ENCODE data around the gene STRIP2. TPM values are rescaled to one million over a fixed set of nuclear protein-coding genes. Genes with fewer than 3 reads are reported as not detected.

Gene STRIP2
- total RNA-seq, 5 donors from 2014 or later (not counting 1 experiment from before 2014, with no cell fraction given): 0.39 to 0.47 (median 0.42) TPM

GRCh38 chr7:129466796-129467195 lies 32.6 kb downstream of the STRIP2 start:
- WGBS (ENCODE audit: insufficient coverage): no CpG with 5 or more reads among the region's 3 CpGs

GRCh38 chr7:129468087-129468486 lies 33.9 kb downstream of the STRIP2 start:
- Mint-ChIP-seq H3K4me1 (no peaks in the 10 kb centered on the region), H3K36me3 (no peaks in the 10 kb centered on the region), H3K4me3 (no peak overlapping the region), H3K27ac (no peak overlapping the region), H3K9me3 (no peaks in the 10 kb centered on the region), H3K27me3 (no peaks in the 10 kb centered on the region)
- DNase-seq (no peak), ATAC-seq (replicated peaks in 1 of 4) (no peak)
- ChIA-PET CTCF (interaction anchor here in 1 of 2 donors (1.7 to 5.9 kb wide), 2 partner anchors 99 to 125 kb away, joined by 5 to 68 read pairs; no protein-coding TSS in a partner anchor), POLR2A (no interaction called here)
- no peaks in the 10 kb centered on the region for H3K9me3 ChIP-seq
- no peaks in the 10 kb centered on the region for H3K4me1 ChIP-seq (ENCODE audit: control insufficient read depth in 1 of 2, extremely low read depth in 1 of 2, insufficient read depth in 2 of 2, low read length in 2 of 2)
- no peaks in the 10 kb centered on the region for H3K36me3 ChIP-seq (ENCODE audit: control insufficient read depth in 2 of 2, extremely low read depth in 1 of 2, insufficient read depth in 1 of 2, low read length in 1 of 2)
- WGBS (ENCODE audit: insufficient coverage): no CpG with 5 or more reads among the region's 1 CpG
- H3K27me3 ChIP-seq (replicated peaks in 1 of 2; ENCODE audit: control insufficient read depth in 2 of 2, extremely low read depth in 1 of 2, insufficient read depth in 2 of 2, low read length in 1 of 2): no peaks in the 10 kb centered on the region
- H3K4me3 ChIP-seq (ENCODE audit: control insufficient read depth in 1 of 2, extremely low read depth in 1 of 2, low read length in 1 of 2): no peak overlapping the region
- no peak overlapping the region for H3K27ac ChIP-seq (ENCODE audit: low read length)

More at GRCh38 chr7:129466796-129467195, 32.6 kb downstream of the STRIP2 start:
- ChIA-PET CTCF (no interaction called here), POLR2A (no interaction called here)
- H3K4me1 Mint-ChIP-seq: no peaks in the 10 kb centered on the region
- no peaks in the 10 kb centered on the region for H3K36me3 Mint-ChIP-seq
- H3K27me3 ChIP-seq (replicated peaks in 1 of 2; ENCODE audit: control insufficient read depth in 2 of 2, extremely low read depth in 1 of 2, insufficient read depth in 2 of 2, low read length in 1 of 2): no peaks in the 10 kb centered on the region
- no peaks in the 10 kb centered on the region for H3K4me1 ChIP-seq (ENCODE audit: control insufficient read depth in 1 of 2, extremely low read depth in 1 of 2, insufficient read depth in 2 of 2, low read length in 2 of 2)
- no peak overlapping the region for H3K27ac ChIP-seq (ENCODE audit: low read length)
- H3K27me3 Mint-ChIP-seq: no peaks in the 10 kb centered on the region
- no peak overlapping the region for H3K4me3 ChIP-seq (ENCODE audit: control insufficient read depth in 1 of 2, extremely low read depth in 1 of 2, low read length in 1 of 2)
- DNase-seq: no peak
- ATAC-seq (replicated peaks in 1 of 4): no peak
- H3K27ac Mint-ChIP-seq: no peak overlapping the region
- no peaks in the 10 kb centered on the region for H3K9me3 Mint-ChIP-seq
- no peaks in the 10 kb centered on the region for H3K36me3 ChIP-seq (ENCODE audit: control insufficient read depth in 2 of 2, extremely low read depth in 1 of 2, insufficient read depth in 1 of 2, low read length in 1 of 2)
- H3K9me3 ChIP-seq: no peaks in the 10 kb centered on the region
- no peak overlapping the region for H3K4me3 Mint-ChIP-seq

GRCh38 chr7:129468547-129468946 lies 34.3 kb downstream of the STRIP2 start:
- Mint-ChIP-seq H3K36me3 (no peaks in the 10 kb centered on the region), H3K27ac (no peak overlapping the region), H3K4me3 (no peak overlapping the region), H3K4me1 (no peaks in the 10 kb centered on the region), H3K9me3 (no peaks in the 10 kb centered on the region), H3K27me3 (no peaks in the 10 kb centered on the region)
- no peaks in the 10 kb centered on the region for H3K4me1 ChIP-seq (ENCODE audit: control insufficient read depth in 1 of 2, extremely low read depth in 1 of 2, insufficient read depth in 2 of 2, low read length in 2 of 2)
- WGBS (ENCODE audit: insufficient coverage): 84% methylated on average over 3 of the region's 4 CpGs
- no peaks in the 10 kb centered on the region for H3K27me3 ChIP-seq (replicated peaks in 1 of 2; ENCODE audit: control insufficient read depth in 2 of 2, extremely low read depth in 1 of 2, insufficient read depth in 2 of 2, low read length in 1 of 2)
- CTCF ChIA-PET: interaction anchor here in 1 of 2 donors (0.6 to 5.9 kb wide), 3 partner anchors 95 to 126 kb away, joined by 3 to 68 read pairs (median 5); no protein-coding TSS in a partner anchor
- POLR2A ChIA-PET: no interaction called here
- H3K4me3 ChIP-seq (ENCODE audit: control insufficient read depth in 1 of 2, extremely low read depth in 1 of 2, low read length in 1 of 2): no peak overlapping the region
- H3K36me3 ChIP-seq (ENCODE audit: control insufficient read depth in 2 of 2, extremely low read depth in 1 of 2, insufficient read depth in 1 of 2, low read length in 1 of 2): no peaks in the 10 kb centered on the region
- no peak overlapping the region for H3K27ac ChIP-seq (ENCODE audit: low read length)
- no peak for ATAC-seq (replicated peaks in 1 of 4)
- DNase-seq: no peak
- H3K9me3 ChIP-seq: no peaks in the 10 kb centered on the region

GRCh38 chr7:129469930-129470329 lies 35.7 kb downstream of the STRIP2 start:
- Histone ChIP-seq H3K4me3 (ENCODE audit: control insufficient read depth in 1 of 2, extremely low read depth in 1 of 2, low read length in 1 of 2) (no peak overlapping the region), H3K27me3 (replicated peaks in 1 of 2; ENCODE audit: control insufficient read depth in 2 of 2, extremely low read depth in 1 of 2, insufficient read depth in 2 of 2, low read length in 1 of 2) (no peaks in the 10 kb centered on the region), H3K36me3 (ENCODE audit: control insufficient read depth in 2 of 2, extremely low read depth in 1 of 2, insufficient read depth in 1 of 2, low read length in 1 of 2) (no peaks in the 10 kb centered on the region), H3K27ac (ENCODE audit: low read length) (no peak overlapping the region), H3K9me3 (no peaks in the 10 kb centered on the region), H3K4me1 (ENCODE audit: control insufficient read depth in 1 of 2, extremely low read depth in 1 of 2, insufficient read depth in 2 of 2, low read length in 2 of 2) (no peaks in the 10 kb centered on the region)
- ChIA-PET POLR2A (interaction anchor here in 1 of 2 donors (0.6 kb wide), 1 partner anchor 251 kb away, joined by 11 read pairs; no protein-coding TSS in a partner anchor), CTCF (interaction anchor here (0.6 to 5.9 kb wide), 7 partner anchors 34 to 536 kb away, joined by 3 to 68 read pairs (median 3); no protein-coding TSS in a partner anchor)
- DNase-seq (no peak), ATAC-seq (replicated peaks in 1 of 4) (no peak)
- H3K4me1 Mint-ChIP-seq: no peaks in the 10 kb centered on the region
- H3K9me3 Mint-ChIP-seq: no peaks in the 10 kb centered on the region
- no peaks in the 10 kb centered on the region for H3K36me3 Mint-ChIP-seq
- no peak overlapping the region for H3K27ac Mint-ChIP-seq
- no peaks in the 10 kb centered on the region for H3K27me3 Mint-ChIP-seq
- no peak overlapping the region for H3K4me3 Mint-ChIP-seq

GRCh38 chr7:129470411-129470810 lies 36.2 kb downstream of the STRIP2 start:
- no peaks in the 10 kb centered on the region for H3K9me3 Mint-ChIP-seq
- POLR2A ChIA-PET: interaction anchor here in 1 of 2 donors (0.6 kb wide), 1 partner anchor 251 kb away, joined by 11 read pairs; no protein-coding TSS in a partner anchor
- Histone ChIP-seq H3K36me3 (ENCODE audit: control insufficient read depth in 2 of 2, extremely low read depth in 1 of 2, insufficient read depth in 1 of 2, low read length in 1 of 2) (no peaks in the 10 kb centered on the region), H3K27ac (ENCODE audit: low read length) (no peak overlapping the region), H3K4me3 (ENCODE audit: control insufficient read depth in 1 of 2, extremely low read depth in 1 of 2, low read length in 1 of 2) (no peak overlapping the region), H3K9me3 (no peaks in the 10 kb centered on the region), H3K27me3 (replicated peaks in 1 of 2; ENCODE audit: control insufficient read depth in 2 of 2, extremely low read depth in 1 of 2, insufficient read depth in 2 of 2, low read length in 1 of 2) (no peaks in the 10 kb centered on the region), H3K4me1 (ENCODE audit: control insufficient read depth in 1 of 2, extremely low read depth in 1 of 2, insufficient read depth in 2 of 2, low read length in 2 of 2) (no peaks in the 10 kb centered on the region)
- no peaks in the 10 kb centered on the region for H3K4me1 Mint-ChIP-seq
- DNase-seq (no peak), ATAC-seq (replicated peaks in 1 of 4) (no peak)
- CTCF ChIA-PET: interaction anchor here (0.5 to 5.9 kb wide), 7 partner anchors 34 to 535 kb away, joined by 3 to 68 read pairs (median 3); no protein-coding TSS in a partner anchor
- no peaks in the 10 kb centered on the region for H3K27me3 Mint-ChIP-seq
- no peak overlapping the region for H3K4me3 Mint-ChIP-seq
- H3K36me3 Mint-ChIP-seq: no peaks in the 10 kb centered on the region
- no CpG with 5 or more reads among the region's 1 CpG for WGBS (ENCODE audit: insufficient coverage)
- H3K27ac Mint-ChIP-seq: no peak overlapping the region

GRCh38 chr7:129471402-129471827 lies 37.2 kb downstream of the STRIP2 start:
- Histone ChIP-seq H3K36me3 (ENCODE audit: control insufficient read depth in 2 of 2, extremely low read depth in 1 of 2, insufficient read depth in 1 of 2, low read length in 1 of 2) (no peaks in the 10 kb centered on the region), H3K27ac (ENCODE audit: low read length) (no peak overlapping the region), H3K27me3 (replicated peaks in 1 of 2; ENCODE audit: control insufficient read depth in 2 of 2, extremely low read depth in 1 of 2, insufficient read depth in 2 of 2, low read length in 1 of 2) (no peaks in the 10 kb centered on the region), H3K4me3 (ENCODE audit: control insufficient read depth in 1 of 2, extremely low read depth in 1 of 2, low read length in 1 of 2) (no peak overlapping the region), H3K9me3 (no peaks in the 10 kb centered on the region), H3K4me1 (ENCODE audit: control insufficient read depth in 1 of 2, extremely low read depth in 1 of 2, insufficient read depth in 2 of 2, low read length in 2 of 2) (no peaks in the 10 kb centered on the region)
- no peaks in the 10 kb centered on the region for H3K9me3 Mint-ChIP-seq
- no peak overlapping the region for H3K4me3 Mint-ChIP-seq
- ChIA-PET POLR2A (interaction anchor here (0.6 kb wide), 3 partner anchors 26 to 379 kb away, joined by 3 read pairs; no protein-coding TSS in a partner anchor), CTCF (interaction anchor here (0.5 to 5.9 kb wide), 17 partner anchors 18 to 861 kb away, joined by 3 to 68 read pairs (median 4); partner anchors contain the start of gene STRIP2 (in 1 of the 2))
- DNase-seq: no peak
- no peak for ATAC-seq (replicated peaks in 1 of 4)
- no peaks in the 10 kb centered on the region for H3K27me3 Mint-ChIP-seq
- no peak overlapping the region for H3K27ac Mint-ChIP-seq
- H3K4me1 Mint-ChIP-seq: no peaks in the 10 kb centered on the region
- no peaks in the 10 kb centered on the region for H3K36me3 Mint-ChIP-seq

All from T-cell (primary cell).